Smooth muscle cell (in vitro differentiated cells): Measurements from ENCODE around the gene NMT1. TPM values are rescaled to one million over a fixed set of nuclear protein-coding genes. Genes with fewer than 3 reads are reported as not detected.

Experiments
- DNase-seq: peaks from one replicate; lab custom pipeline; 2025; ENCODE audit not compliant: unreplicated experiment; lab: John Stamatoyannopoulos, UW
- H2AFZ ChIP-seq: fragments of 200-600 bp; sonication (generic); 2 replicates; pipeline ENCODE4 v1.6.0; 2016; ENCODE audit warnings: antibody characterized with exemption, low read depth, mild to moderate bottlenecking
- H3F3A ChIP-seq: fragments of 200-600 bp; sonication (generic); 2 replicates; pipeline ENCODE4 v1.6.0; 2017; ENCODE audit warnings: antibody characterized with exemption, low read depth
- H3K27ac ChIP-seq: fragments of 200-600 bp; sonication (generic); 2 replicates; pipeline ENCODE4 v1.5.1; 2016; ENCODE audit warnings: low read depth, mild to moderate bottlenecking
- H3K27me3 ChIP-seq: fragments of 200-600 bp; sonication (generic); 2 replicates; pipeline ENCODE4 v1.6.1; 2016; ENCODE audit warnings: low read depth, mild to moderate bottlenecking
- H3K36me3 ChIP-seq: fragments of 200-600 bp; sonication (generic); 2 replicates; pipeline ENCODE4 v1.5.1; 2016; ENCODE audit warnings: low read depth
- H3K4me1 ChIP-seq: fragments of 200-600 bp; sonication (generic); 2 replicates; pipeline ENCODE4 v1.5.1; 2016; ENCODE audit warnings: low read depth
- H3K4me2 ChIP-seq: fragments of 200-600 bp; sonication (generic); 2 replicates; pipeline ENCODE4 v1.6.0; 2016; ENCODE audit warnings: mild to moderate bottlenecking
- H3K4me3 ChIP-seq: fragments of 200-600 bp; sonication (generic); 2 replicates; pipeline ENCODE4 v1.5.1; 2016; ENCODE audit warnings: mild to moderate bottlenecking
- H3K79me2 ChIP-seq: fragments of 200-600 bp; sonication (generic); 2 replicates; pipeline ENCODE4 v1.6.0; 2016; ENCODE audit warnings: low read depth, mild to moderate bottlenecking
- H3K9ac ChIP-seq: fragments of 200-600 bp; sonication (generic); 2 replicates; pipeline ENCODE4 v1.6.0; 2016; ENCODE audit warnings: low read depth
- H3K9me3 ChIP-seq: fragments of 200-600 bp; sonication (generic); replicated peaks from 2 replicates; pipeline ENCODE4 v1.5.1; 2016; ENCODE audit warnings: low read depth
- H4K20me1 ChIP-seq: fragments of 200-600 bp; sonication (generic); 2 replicates; pipeline ENCODE4 v1.6.0; 2016; ENCODE audit warnings: low read depth
- whole genome bisulfite sequencing: methylation state at CpG from one replicate; pipeline ENCODE4 v1.1.7; 2016; ENCODE audit warnings: low lambda C conversion rate; 5-methylcytosine and 5-hydroxymethylcytosine counted together
- polyA plus RNA-seq: library from polyadenylated mRNA; unstranded; fragments of >200 nt; fragmentation: Nextera tagmentation; extraction: Ambion mirVana; gene quantifications from 2 replicates; pipeline ENCODE4 v1.2.1, GENCODE V29; 2016
- total RNA-seq: library from RNA; depleted of rRNA; stranded (reverse); fragments of >200 nt; gene quantifications from 2 replicates; pipeline ENCODE4 v1.2.3, GENCODE V29; 2014
- TF ChIP-seq, protein P1 (sequence below): fragments of 200-600 bp; sonication (generic); IDR thresholded peaks from 2 replicates; pipeline ENCODE4 v1.5.1; 2017; ENCODE audit warnings: borderline replicate concordance, mild to moderate bottlenecking, antibody characterized with exemption; ENCODE audit not compliant: insufficient read depth, poor library complexity, severe bottlenecking

Gene NMT1
- total and polyA plus RNA-seq, 2 experiments from 2014 or later, result 87.6 to 105 TPM

DNA sequence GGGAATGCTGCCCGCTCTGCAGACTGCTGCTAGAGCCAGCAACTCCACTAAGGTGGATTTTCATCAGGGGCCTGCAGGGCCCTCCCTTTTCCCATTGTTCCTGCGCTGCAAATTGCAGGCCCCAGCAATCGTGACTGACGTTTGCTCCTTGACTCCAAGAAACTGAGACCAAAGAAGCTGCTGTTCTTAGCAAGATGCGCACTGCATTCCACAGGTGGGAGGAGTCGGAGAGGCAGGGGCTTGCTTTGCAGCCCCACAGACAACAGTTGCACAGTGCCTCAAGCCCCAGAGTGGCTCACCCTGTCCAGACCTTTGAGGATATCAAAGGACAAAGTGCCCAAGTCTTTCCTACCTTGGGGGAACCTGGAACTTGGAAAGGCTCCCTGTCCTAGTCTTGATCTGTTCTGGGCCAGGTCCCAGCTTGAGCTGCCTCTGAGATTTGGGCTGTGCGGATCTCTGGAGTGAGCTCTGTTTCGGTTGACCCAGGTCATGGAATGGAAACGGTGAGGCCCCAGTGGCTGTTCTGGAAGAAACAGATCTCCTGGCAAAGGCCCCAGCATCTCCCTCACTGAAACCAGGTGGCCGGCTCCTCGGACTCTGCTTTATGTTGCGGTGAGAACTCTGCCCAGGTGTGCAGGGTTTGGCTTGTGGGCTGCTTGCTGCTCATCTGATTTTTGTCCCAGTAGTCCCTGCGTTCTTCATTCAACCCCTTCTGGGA lies 46.3 kb downstream of the NMT1 start:
- no peak overlapping the region for H3K4me3 ChIP-seq
- H3K4me1 ChIP-seq, result no peaks in the 10 kb centered on the region
- no peak for DNase-seq
- H2AFZ ChIP-seq, result no peak overlapping the region
- no peaks in the 10 kb centered on the region for H3K27me3 ChIP-seq
- H3K27ac ChIP-seq, result no peak overlapping the region
- H3K36me3 ChIP-seq, result no peaks in the 10 kb centered on the region
- WGBS, result 95% methylated on average over 13 of the region's 13 CpGs
- no peak overlapping the region for H3K4me2 ChIP-seq
- peaks cover 7% of the 10 kb centered on the region for H4K20me1 ChIP-seq
- no peak overlapping the region for H3K9ac ChIP-seq
- TF ChIP-seq, protein P1, sequence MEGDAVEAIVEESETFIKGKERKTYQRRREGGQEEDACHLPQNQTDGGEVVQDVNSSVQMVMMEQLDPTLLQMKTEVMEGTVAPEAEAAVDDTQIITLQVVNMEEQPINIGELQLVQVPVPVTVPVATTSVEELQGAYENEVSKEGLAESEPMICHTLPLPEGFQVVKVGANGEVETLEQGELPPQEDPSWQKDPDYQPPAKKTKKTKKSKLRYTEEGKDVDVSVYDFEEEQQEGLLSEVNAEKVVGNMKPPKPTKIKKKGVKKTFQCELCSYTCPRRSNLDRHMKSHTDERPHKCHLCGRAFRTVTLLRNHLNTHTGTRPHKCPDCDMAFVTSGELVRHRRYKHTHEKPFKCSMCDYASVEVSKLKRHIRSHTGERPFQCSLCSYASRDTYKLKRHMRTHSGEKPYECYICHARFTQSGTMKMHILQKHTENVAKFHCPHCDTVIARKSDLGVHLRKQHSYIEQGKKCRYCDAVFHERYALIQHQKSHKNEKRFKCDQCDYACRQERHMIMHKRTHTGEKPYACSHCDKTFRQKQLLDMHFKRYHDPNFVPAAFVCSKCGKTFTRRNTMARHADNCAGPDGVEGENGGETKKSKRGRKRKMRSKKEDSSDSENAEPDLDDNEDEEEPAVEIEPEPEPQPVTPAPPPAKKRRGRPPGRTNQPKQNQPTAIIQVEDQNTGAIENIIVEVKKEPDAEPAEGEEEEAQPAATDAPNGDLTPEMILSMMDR, result no peak
- no peaks in the 10 kb centered on the region for H3F3A ChIP-seq
- H3K9me3 ChIP-seq, result no peaks in the 10 kb centered on the region
- H3K79me2 ChIP-seq, result no peaks in the 10 kb centered on the region

DNA sequence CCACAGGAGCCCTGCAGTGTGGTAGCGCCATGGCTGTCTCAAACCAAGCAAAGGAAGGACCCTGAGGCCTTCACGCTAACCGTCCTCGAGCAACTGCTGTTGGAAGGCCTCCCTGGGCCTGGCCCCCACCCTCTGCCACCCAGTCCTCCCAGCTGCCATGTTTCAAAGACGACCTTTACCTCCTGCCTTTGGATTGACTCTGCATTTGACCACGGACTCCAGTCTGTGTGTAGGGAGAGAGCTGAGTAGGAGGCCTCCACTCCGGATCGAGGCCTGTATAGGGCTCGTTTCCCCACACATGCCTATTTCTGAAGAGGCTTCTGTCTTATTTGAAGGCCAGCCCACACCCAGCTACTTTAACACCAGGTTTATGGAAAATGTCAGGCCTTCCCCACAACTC lies 46.9 kb downstream of the NMT1 start:
- DNase-seq, result no peak
- no peaks in the 10 kb centered on the region for H3K27me3 ChIP-seq
- H3K4me2 ChIP-seq, result no peak overlapping the region
- no peaks in the 10 kb centered on the region for H3K36me3 ChIP-seq
- no peaks in the 10 kb centered on the region for H3K9me3 ChIP-seq
- H3K9ac ChIP-seq, result no peak overlapping the region
- 90% methylated on average over 9 of the region's 9 CpGs for WGBS
- TF ChIP-seq, protein P1, result no peak
- no peaks in the 10 kb centered on the region for H3K4me1 ChIP-seq
- peaks cover 7% of the 10 kb centered on the region for H4K20me1 ChIP-seq
- H3K4me3 ChIP-seq, result no peak overlapping the region
- no peak overlapping the region for H2AFZ ChIP-seq
- no peaks in the 10 kb centered on the region for H3K79me2 ChIP-seq
- H3K27ac ChIP-seq, result no peak overlapping the region
- no peaks in the 10 kb centered on the region for H3F3A ChIP-seq

DNA sequence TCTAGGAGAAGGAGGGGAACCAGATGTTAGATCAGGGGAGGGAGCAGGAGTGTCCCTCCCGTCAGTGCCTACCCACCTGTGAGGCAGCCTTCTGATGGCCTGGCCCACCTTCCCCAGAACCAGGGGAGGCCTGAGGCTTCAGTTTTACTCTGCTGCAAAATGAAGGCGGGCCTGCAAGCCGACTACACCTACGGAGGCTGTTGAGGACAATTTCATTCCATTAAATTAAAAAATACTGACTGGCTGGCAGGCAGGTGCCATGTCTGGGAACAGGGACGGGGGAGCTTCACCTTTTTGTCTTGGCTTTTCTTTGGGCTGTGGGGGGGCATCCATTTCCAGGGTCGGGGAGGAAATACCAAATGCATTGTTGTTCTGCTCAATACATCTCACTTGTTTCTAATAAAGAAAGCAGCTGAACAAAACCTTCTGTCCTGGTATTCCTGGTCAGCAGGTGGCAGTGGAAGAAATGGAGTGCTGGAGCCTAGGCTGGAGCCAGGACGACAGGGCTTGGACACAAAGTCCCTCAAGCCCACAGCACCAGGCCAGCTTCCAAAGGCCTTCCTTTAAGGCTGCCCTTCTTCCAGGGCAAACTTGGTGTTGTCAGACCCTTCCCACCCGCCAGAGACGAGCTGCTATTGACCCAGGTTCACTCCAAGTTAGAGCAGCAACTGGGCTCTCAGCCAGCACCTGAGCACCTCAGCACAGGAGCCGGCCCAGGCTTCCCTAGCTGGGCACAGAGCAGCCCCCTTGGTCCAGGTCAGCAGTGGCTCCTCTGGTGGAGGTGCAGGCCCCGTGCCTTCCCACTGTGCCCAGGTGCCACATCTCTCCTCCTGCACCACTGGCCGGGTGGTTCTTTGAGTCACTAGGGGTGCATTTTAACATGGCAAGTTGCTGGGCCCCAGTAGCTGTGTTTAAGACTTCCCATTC lies 47.7 kb downstream of the NMT1 start:
- H3K9me3 ChIP-seq, result no peaks in the 10 kb centered on the region
- no peaks in the 10 kb centered on the region for H3F3A ChIP-seq
- no peaks in the 10 kb centered on the region for H3K36me3 ChIP-seq
- H3K4me3 ChIP-seq, result no peak overlapping the region
- no peak for DNase-seq
- no peak overlapping the region for H3K9ac ChIP-seq
- TF ChIP-seq, protein P1, result no peak
- H2AFZ ChIP-seq, result no peak overlapping the region
- H3K27me3 ChIP-seq, result no peaks in the 10 kb centered on the region
- 91% methylated on average over 11 of the region's 12 CpGs for WGBS
- H3K79me2 ChIP-seq, result no peaks in the 10 kb centered on the region
- peaks cover 7% of the 10 kb centered on the region for H4K20me1 ChIP-seq
- H3K27ac ChIP-seq, result no peak overlapping the region
- no peaks in the 10 kb centered on the region for H3K4me1 ChIP-seq
- no peak overlapping the region for H3K4me2 ChIP-seq
